ENCODE measurements around the gene PDP2.

The PDP2 gene

GRCh38 chr16:66921729-66922450, 41.6 kb downstream of the PDP2 start:
- no peak overlapping the region for H3K4me3 ChIP-seq (ENCODE audit: low read depth, low read length)
- no peak for TF ChIP-seq CTCF (IDR thresholded peaks at IDR 0.05; ENCODE audit: low read depth, low read length)

- TF ChIP-seq CTCF (IDR thresholded peaks at IDR 0.05; ENCODE audit: low read depth, low read length) = no peak
- H3K4me3 ChIP-seq (ENCODE audit: low read depth, low read length) = no peak overlapping the region
Measured at GRCh38 chr16:66923247-66923731, 43.0 kb downstream of the PDP2 start.

GRCh38 chr16:66923866-66924265, 43.6 kb downstream of the PDP2 start:
- H3K4me3 ChIP-seq (ENCODE audit: low read depth, low read length) = no peak overlapping the region
- no peak for TF ChIP-seq CTCF (IDR thresholded peaks at IDR 0.05; ENCODE audit: low read depth, low read length)

- TF ChIP-seq CTCF (IDR thresholded peaks at IDR 0.05; ENCODE audit: low read depth, low read length) = 0 out of 2 replicates have a peak, but pooled peaks have one; percentile 7
- H3K4me3 ChIP-seq (ENCODE audit: low read depth, low read length) = peak overlapping the region; percentile 61
Measured at GRCh38 chr16:66924527-66925321, 44.4 kb downstream of the PDP2 start.

- TF ChIP-seq CTCF (IDR thresholded peaks at IDR 0.05; ENCODE audit: low read depth, low read length) = no peak
- peak within 1 kb of the TSS; percentile 61 for H3K4me3 ChIP-seq (ENCODE audit: low read depth, low read length)
Measured at GRCh38 chr16:66925322-66925840, 45.1 kb downstream of the PDP2 start, which contains the start of gene RRAD. TSS of gene RRAD (minus strand) at chr16:66925535. CDS start at chr16:66925179, 356 bp downstream.

- no peak overlapping the region for H3K4me3 ChIP-seq (ENCODE audit: low read depth, low read length)
- TF ChIP-seq CTCF (IDR thresholded peaks at IDR 0.05; ENCODE audit: low read depth, low read length) = no peak
Measured at GRCh38 chr16:66926171-66926947, 46.0 kb downstream of the PDP2 start.
